Measurements from ENCODE around the gene MTOR. TPM values are rescaled to one million over a fixed set of nuclear protein-coding genes. Genes with fewer than 3 reads are reported as not detected.

Gene MTOR
- total RNA-seq, 1 donor from 2014 or later, result 32.3 TPM

- no peak for ATAC-seq
- H3K4me3 ChIP-seq, result no peak overlapping the region
- H3K4me1 ChIP-seq, result no peaks in the 10 kb centered on the region
- TF ChIP-seq, protein P1, sequence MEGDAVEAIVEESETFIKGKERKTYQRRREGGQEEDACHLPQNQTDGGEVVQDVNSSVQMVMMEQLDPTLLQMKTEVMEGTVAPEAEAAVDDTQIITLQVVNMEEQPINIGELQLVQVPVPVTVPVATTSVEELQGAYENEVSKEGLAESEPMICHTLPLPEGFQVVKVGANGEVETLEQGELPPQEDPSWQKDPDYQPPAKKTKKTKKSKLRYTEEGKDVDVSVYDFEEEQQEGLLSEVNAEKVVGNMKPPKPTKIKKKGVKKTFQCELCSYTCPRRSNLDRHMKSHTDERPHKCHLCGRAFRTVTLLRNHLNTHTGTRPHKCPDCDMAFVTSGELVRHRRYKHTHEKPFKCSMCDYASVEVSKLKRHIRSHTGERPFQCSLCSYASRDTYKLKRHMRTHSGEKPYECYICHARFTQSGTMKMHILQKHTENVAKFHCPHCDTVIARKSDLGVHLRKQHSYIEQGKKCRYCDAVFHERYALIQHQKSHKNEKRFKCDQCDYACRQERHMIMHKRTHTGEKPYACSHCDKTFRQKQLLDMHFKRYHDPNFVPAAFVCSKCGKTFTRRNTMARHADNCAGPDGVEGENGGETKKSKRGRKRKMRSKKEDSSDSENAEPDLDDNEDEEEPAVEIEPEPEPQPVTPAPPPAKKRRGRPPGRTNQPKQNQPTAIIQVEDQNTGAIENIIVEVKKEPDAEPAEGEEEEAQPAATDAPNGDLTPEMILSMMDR (IDR thresholded peaks at IDR 0.05), result no peak
- no peak overlapping the region for H3K27ac ChIP-seq
- intact Hi-C loops (cut with DNase I), result no loop called here
- no peaks in the 10 kb centered on the region for H3K27me3 ChIP-seq
- peaks cover 97% of the 10 kb centered on the region for H3K36me3 ChIP-seq
- peak; percentile 12 for DNase-seq
- no peaks in the 10 kb centered on the region for H3K9me3 ChIP-seq
Observed at GRCh38 chr1:11072216-11072917, 190.0 kb downstream of the MTOR start.

DNA sequence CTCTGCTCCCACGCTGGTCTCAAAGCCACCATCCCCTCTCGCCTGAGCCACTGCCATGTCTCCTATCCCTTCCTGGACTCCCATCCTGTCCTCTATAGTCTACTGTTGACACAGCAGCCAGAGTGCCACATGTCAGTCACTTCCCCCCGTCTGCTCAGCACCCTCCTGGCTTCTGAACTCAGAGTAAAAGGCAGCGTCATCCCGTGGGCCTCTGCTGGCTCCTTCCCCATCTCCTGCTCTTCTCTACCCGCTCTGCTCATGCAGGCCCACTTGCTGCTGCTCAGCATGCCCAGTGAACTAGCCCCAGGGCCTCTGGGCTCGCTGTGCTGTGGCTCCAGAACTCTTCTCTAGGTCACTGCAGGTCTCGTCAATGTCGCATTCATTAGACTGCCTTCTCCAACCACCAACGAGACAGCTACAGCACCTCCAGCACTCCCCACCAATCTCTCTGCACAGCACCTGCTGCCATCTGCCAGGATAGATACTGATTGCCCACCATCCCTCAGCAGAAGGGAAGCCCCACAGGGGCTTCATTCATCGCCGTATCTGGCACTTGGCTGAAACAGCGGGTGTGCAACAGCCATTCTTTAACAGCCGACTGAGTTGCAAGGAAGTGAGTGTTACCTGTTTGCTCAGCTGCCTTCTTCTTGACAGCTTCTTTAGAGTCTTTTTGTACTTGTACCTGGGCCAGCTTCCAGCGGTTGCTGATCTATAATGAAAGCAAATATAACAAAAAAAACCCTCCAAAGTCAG is 190.7 kb downstream of the MTOR start:
- Histone ChIP-seq H3K9me3 (no peaks in the 10 kb centered on the region), H3K4me1 (no peaks in the 10 kb centered on the region), H3K27ac (no peak overlapping the region), H3K27me3 (no peaks in the 10 kb centered on the region), H3K4me3 (no peak overlapping the region), H3K36me3 (peaks cover 95% of the 10 kb centered on the region)
- intact Hi-C loops (cut with DNase I), result no loop called here
- DNase-seq (peak; percentile 25), ATAC-seq (no peak)
- TF ChIP-seq, protein P1 (IDR thresholded peaks at IDR 0.05), result no peak

DNA sequence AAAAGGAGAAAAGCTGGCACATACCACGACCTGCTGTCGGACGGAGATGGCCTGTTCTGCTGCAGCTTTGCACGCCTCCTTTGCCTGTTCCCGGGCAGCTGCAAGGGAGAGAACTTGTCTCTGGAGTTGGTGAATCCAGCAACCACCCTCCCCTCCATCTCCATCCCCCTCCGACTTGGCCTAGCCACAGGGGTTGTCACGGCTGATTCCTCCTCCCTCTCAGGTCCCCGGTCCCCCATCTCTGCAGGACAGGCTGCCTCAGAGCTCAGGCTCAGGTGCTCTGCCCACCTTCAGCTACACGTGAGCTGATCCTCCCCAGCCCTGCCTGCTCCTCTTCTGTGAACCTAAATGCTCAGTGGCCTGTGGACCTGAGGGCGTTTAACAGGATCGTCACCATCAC is 191.5 kb downstream of the MTOR start:
- no peaks in the 10 kb centered on the region for H3K27me3 ChIP-seq
- H3K36me3 ChIP-seq, result peaks cover 95% of the 10 kb centered on the region
- no peak overlapping the region for H3K4me3 ChIP-seq
- no peaks in the 10 kb centered on the region for H3K9me3 ChIP-seq
- TF ChIP-seq, protein P1 (IDR thresholded peaks at IDR 0.05), result no peak
- intact Hi-C loops (cut with DNase I), result no loop called here
- no peak overlapping the region for H3K27ac ChIP-seq
- H3K4me1 ChIP-seq, result no peaks in the 10 kb centered on the region
- no peak for ATAC-seq
- DNase-seq, result peak; percentile 35

DNA sequence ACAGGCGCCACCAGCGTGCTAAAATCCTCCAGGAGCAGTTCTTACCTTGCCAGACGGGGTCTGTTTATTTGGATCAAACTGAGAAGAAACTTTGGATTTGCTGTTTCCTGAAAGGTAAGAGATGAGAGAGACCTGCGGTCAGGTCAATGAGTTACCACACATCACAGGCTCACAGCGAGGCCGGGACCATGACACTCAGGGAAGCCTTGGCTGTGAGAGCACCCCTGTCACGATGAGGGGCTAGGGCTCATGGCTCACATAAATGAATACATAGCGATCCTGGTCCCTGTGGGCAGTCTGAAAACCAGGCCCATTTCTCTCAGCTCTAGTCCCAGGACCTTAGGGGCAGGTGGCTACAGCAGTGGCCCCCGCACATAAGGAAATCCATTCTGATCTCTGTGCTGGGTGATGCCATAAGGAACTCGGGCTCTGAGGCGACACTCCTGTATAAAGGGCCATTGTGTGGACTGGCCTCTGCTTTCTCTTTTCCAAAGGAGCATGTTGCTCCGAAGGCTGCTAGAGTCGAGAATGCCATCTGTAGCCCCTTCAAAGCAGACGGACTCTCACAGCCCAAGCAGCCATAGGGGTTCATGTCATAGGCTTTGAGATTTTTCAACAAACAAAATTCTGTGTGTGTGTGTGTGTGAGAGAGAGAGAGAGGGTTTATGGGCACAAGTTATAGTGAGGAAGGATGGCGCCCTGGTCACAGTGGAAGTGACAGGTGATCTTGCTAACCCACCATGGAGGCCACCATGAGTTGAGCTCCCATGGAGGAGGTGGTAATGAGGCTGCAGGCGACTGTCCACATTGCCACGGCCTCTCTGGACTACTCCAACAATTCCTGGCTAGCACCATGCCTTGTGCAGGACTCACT is 193.5 kb downstream of the MTOR start:
- Histone ChIP-seq H3K9me3 (no peaks in the 10 kb centered on the region), H3K27me3 (no peaks in the 10 kb centered on the region), H3K4me3 (no peak overlapping the region), H3K27ac (no peak overlapping the region), H3K4me1 (no peaks in the 10 kb centered on the region), H3K36me3 (peaks cover 83% of the 10 kb centered on the region)
- ATAC-seq, result no peak
- intact Hi-C loops (cut with DNase I), result no loop called here
- TF ChIP-seq, protein P1 (IDR thresholded peaks at IDR 0.05), result no peak
- DNase-seq, result peak; percentile 34

DNA sequence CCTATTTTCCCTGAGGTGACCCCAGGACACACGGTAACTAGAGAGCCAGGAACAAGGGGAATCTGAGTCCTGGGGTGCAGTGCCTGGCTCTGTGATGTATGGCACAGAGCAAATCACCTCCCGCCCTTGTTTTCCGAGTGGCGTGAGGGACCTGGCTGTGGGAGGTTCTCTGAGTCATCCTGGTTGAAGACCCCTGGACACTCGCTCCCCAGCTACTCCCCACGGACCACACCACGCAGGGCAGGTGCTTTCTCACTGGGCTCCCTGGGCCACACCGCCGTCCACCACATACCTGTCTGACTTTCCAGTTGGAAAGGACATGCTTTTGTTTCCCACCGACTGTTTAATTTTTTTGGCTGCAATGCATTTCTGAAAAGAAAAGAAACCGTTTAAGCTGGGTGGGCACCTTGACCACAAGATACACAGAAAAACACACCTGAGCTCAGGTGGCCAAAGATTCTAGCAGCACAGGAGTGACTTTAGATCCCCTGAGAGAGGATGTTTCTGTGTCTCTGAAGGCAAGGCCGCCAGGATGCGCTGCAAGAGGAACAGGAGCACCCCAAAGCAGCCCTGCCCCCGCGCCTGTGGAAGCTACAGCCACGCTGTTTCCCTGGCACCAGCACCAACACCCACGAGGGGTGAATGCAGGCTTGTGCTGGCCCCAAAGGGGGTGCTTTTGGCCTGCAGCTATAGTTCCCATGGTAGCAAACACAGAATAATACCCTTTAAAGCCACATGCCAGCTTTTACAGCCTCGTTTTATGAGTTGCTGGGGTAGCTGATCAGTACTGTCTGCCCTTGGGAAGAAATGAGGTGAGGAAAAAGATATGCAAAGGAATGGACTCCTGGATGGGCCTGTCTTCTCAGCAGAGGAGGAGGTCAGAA is 194.4 kb downstream of the MTOR start:
- no peaks in the 10 kb centered on the region for H3K4me1 ChIP-seq
- TF ChIP-seq, protein P1 (IDR thresholded peaks at IDR 0.05), result no peak
- no peaks in the 10 kb centered on the region for H3K27me3 ChIP-seq
- H3K27ac ChIP-seq, result no peak overlapping the region
- DNase-seq, result peak; percentile 46
- ATAC-seq, result no peak
- intact Hi-C loops (cut with DNase I), result no loop called here
- peaks cover 74% of the 10 kb centered on the region for H3K36me3 ChIP-seq
- H3K4me3 ChIP-seq, result no peak overlapping the region
- H3K9me3 ChIP-seq, result no peaks in the 10 kb centered on the region
